ENCODE data around the gene SERPINA1.
"Not testable (repeated sequence)": the region's sequence is repeated elsewhere in the genome, so short reads cannot be mapped to it uniquely, and the experiment has no call there.

Gene SERPINA1

DNA sequence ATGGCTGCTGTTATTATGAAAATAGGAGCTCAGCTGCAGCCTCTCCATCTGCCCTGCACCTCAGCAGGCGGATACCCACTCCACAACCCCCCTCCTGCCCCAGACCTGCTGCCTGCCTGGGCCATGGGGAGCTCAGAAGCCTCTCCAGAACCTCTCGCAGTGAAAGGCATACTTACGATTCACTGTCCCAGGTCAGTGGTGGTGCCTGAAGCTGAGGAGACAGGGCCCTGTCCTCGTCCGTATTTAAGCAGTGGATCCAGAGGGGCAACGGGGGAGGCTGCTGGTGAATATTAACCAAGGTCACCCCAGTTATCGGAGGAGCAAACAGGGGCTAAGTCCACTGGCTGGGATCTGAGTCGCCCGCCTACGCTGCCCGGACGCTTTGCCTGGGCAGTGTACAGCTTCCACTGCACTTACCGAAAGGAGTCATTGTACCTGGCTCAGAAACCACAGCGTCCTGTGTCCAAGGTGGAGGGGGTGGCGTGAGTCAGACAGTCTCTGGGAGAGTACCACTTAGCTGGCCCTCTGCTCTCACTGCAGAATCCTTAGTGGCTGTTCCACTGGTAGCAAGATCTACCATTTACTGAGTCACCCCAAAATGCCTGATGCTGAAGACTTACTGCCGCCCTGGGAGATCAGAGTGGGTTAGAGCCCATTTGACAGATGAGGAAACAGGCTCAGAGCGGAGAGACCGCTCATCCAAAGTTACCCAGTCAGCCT is at the start of gene SERPINA1:
TSS of gene SERPINA1 (minus strand) at position 219 of the 720 bp plus-strand sequence. CDS start 5,365 bp downstream, outside the sequence.
- no peak for DNase-seq (ENCODE audit: low read depth in 2 of 2)

DNA sequence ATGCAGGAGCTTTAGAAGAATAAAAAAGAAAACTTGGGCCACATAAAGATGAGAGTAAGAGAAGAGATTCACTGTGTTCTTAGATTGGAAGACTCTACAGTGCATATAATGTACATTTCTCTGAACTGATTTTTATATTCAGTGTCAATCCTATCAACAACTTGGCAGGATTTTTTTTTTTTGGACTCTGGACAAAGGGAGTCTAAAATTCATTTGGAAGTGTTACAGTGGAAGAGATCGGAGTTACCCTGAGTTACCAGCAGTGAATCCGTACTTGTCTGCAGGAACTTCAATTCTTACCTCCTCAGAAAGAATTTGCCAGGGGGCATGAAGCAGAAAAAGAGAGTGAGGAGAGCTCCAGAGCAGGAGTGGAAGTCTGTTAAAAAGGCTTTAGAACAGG is 40.2 kb upstream of the SERPINA1 start:
- no peak for DNase-seq (ENCODE audit: low read depth in 2 of 2)

DNA sequence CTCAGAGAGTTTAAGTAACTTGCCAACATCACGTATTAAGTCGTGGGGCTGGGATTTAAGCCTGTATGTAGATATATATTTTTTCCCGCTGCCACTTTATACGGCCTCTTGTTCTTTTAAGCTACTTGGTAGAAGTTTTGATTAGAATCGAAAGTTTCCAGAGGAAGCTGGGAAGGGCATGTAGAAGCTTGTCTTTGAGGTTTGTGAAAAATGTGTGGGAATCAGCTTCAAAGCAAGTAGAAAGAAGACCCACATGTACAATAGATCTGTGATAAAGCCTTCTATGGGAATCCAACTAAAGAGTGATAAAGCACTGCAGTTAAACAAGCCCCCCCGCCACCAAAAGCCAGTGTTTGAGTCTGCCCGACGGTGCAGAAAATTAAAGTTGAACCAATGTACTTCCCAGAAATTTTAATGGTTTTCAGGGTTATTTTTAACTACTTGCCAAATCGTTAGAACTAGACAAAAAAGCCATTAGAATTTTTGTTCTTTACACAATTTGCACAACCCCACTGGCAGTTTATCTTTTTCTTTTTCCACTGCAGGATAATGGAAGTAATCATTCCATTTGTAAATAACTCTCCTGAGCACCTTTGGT is 38.7 kb upstream of the SERPINA1 start:
- no peak for DNase-seq (ENCODE audit: low read depth in 2 of 2)

DNA sequence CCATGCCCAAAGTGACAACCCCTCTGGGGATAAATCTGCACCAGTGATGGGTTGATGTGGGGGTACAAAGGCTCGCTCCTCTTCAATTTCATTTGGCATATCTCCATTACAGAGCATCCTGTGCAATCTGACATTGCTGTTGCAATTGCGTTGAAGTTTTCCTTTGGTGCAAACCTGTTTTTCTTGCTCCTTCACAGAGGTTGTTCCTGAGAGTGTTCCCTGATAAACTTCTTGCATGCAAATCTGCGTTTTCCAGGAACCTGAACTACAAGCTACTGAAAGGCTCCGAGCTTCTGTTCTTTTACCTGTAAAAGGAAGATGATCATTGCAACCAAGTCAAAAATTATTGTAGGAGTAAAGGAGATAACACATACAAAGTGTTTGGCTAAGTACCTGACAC is 38.1 kb upstream of the SERPINA1 start:
- DNase-seq (ENCODE audit: low read depth in 2 of 2) = no peak

DNA sequence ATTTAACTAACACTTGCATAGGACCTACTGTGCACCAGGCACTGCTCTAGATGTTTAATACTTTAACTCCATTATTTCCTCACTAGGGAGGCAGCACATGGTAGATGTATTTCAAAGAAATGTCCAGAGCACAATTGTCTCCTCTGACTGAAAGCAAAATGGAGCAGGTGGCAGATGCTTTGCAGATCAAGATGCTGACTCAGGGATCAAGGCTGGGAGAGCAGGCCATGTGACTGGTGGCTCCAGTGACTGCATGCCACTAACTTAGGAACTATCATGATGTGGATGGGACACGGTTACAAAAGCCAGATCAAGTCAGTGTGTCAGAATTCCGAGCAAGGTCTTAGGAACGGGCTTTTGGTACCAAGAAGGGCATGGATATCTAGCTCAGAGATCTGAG is 36.0 kb upstream of the SERPINA1 start:
- no peak for DNase-seq (ENCODE audit: low read depth in 2 of 2)

DNA sequence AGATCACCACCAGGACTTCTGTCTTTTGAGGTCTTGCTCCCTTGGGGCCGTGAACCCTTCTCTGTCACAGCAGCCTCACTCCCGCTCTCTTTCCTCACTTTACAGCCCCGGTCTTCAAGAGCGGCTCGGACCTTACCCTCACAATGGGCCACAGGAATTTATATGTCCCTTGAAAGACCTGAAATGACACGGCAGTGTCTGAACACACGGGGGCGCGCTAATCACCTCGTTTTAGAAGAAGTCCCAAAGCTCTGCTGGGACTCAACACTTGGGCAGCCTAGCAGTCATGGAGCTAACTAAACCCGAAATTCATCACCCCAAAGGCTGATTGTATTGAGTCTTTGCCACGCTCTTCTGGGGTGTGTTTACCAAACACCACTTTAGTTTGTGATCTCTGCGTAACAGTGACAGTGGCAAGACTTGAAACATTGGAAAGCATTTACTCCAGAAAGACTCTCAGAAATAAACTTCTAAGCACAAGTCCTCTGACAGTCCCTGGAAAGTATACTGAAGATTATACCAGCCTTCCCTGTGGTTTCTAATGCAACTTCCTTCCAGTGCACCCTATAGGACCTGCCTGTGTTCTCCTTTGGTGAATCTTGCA is 35.2 kb upstream of the SERPINA1 start:
- DNase-seq (ENCODE audit: low read depth in 2 of 2) = peak in 1 of 2 donors; percentile 10

DNA sequence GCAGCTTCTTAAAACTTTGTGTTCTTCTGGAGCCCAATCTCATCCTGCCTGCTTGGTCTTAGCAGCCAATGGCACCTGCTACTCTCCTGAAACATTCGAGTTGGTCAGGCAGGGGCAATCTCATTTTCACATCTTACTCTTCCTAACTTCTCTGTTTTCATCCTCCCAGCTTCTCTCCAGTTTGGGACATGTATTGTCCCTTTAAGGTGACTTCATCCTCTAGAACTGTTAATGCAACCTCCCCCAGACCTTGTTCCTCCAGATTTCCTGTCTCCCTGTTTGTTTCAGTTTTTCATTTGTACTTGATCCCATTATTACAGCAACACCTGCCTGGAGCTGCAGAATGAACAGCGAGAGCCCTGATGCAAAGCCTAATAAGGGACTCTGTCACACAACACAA is 32.9 kb upstream of the SERPINA1 start:
- no peak for DNase-seq (ENCODE audit: low read depth in 2 of 2)

DNA sequence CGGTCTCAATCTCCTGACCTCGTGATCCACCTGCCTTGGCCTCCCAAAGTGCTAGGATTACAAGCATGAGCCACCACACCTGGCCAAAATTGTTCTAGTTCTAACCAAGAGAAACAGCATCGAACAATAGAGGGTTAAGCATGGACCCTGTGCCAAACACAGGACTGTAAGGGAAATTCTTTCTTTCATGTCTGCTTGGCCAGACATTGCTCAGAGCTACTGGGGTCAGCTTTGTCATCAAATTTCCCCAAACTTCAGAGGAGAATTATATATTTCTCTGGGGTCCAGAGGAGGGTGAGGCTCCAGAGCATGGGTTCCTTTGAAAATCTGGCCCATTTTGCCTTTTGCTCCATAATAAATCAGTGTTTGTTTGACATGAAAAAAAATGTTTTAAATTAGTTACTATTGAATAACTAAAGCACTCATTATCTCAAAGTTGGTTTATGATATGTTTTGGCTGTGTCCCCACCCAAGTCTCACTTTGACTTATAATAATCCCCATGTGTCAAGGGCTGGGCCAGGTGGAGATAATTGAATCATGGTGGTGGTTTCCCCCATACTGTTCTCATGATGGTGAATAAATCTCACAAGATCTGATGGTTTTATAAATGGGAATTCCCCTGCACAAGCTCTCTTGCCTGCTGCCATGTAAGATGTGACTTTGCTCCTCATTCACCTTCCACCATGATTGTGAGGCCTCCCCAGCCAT is 29.2 kb upstream of the SERPINA1 start:
- not testable (repeated sequence) for DNase-seq (ENCODE audit: low read depth in 2 of 2)

DNA sequence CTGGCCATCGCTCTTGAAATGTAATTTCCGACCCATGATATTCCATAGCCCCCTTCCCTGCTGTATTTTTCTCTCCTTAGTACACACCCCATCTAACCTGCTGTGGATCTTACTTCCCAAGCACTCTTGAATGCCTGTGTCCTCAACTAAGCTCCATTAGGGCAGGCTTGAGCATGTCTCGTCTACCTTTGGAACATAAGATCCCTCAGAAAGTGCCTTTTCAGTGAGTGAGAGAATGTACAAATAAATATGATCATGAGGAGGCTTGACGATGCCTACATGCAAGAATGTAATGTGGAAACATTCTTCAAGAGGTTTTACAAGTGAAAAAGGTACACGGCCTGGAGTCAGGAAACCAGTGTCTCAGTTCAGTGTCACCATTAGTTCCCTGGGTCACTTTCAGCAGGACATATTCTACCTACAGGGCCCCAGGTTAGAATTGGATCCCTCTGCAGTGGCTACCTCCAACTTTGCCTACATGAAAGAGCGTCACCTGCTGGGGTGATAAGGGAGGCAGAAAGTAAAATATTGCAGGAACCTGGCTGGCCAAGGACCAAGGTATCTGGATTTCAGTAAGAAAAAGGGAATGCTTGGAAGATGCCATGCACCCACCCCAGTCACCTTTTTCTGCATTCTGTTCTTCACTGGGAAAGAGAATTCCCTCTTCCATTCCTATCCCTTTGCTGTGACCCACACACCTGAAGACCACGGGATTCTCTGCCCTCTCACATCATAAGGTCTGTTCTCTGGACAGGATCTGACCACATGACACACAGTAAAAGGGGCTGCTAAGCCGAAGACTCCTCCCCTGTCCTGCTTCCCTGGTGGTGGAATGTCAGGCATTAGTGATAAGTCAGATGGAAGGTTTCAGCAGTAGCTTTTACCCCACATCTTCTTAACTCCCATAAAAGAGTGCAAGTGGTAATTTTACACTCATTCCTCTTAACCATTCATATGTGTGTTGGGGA is 24.6 kb upstream of the SERPINA1 start:
- DNase-seq (ENCODE audit: low read depth in 2 of 2) = no peak

DNA sequence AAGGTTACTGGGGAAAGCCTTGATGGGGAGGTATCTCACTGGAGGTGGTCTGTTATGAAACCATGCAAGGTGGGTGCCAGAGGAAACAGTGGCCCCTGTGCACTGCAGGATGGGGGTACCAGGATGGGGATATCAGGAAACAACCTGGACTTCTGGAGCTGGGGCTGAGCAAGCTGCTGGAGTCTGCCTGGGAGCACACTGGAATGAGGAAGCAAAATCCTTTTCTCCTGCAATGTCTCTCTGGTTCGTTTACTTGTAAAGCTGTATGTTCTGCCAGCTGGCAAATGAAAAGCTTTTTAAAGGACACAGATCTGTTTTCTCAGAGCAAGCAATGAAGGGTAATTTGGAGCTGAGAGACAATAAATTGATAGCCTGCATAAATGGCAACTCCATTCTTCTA is 23.2 kb upstream of the SERPINA1 start:
- no peak for DNase-seq (ENCODE audit: low read depth in 2 of 2)

DNA sequence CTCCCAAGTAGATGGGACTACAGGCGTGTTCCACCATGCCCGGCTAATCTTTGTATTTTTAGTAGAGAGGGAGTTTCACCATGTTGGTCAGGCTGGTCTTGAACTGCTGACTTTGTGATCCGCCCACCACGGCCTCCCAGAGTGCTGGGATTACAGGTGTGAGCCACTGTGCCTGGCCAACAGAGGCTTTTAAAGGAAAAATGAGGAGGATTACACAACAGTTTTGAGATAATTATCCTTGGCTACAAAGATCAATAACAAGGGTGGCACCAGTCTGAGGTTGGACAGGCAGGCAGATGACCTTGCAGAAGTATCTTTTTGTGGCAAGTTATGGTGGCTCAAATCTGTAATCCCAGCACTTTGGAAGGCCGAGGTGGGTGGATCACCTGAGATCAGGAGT is 21.0 kb upstream of the SERPINA1 start:
- not testable (repeated sequence) for DNase-seq (ENCODE audit: low read depth in 2 of 2)

DNA sequence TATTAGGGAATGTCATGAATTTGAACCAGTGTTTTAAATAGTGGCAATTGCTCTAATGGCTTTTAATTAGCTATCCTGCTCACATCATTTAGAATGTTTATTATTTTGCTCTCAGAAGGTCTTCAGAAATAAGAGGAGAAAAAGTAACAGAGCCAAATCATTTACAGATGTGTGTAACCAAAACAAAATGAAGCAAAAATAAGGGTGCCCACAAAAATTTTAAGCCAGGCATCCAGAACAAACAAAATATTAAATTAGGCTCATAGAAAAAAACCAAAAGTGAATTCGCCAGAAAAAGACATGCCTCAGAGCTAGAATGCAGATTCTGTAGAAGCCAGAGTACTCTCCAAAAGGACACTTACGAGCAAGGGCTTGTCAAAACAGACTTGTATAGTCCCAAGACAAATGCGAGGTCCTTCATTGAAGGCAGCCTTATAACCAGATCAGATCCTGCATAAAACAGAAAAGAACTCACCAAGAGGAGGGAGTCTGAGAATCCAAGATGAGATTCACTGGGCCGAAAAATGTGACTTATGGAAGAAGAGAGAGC is 20.2 kb upstream of the SERPINA1 start:
- no peak for DNase-seq (ENCODE audit: low read depth in 2 of 2)

DNA sequence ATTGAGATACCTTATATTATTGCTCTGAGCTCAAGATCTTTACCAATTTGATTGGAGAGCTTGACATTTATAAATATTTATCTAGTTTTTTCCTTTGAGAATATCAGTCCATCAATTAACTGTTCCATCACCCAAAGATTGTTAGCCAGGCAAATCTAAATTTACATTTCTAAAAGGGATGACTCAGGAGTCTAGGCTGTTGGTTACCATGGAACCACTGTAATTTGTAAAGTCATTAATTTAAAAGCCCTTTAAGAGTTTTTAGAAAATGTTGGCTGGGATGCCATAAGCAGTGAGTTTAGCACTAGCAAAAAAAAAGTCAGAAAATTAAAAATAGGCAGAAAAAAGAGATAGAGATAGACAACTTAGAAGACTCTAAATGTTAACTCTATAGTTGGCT is 19.5 kb upstream of the SERPINA1 start:
- DNase-seq (ENCODE audit: low read depth in 2 of 2) = no peak

DNA sequence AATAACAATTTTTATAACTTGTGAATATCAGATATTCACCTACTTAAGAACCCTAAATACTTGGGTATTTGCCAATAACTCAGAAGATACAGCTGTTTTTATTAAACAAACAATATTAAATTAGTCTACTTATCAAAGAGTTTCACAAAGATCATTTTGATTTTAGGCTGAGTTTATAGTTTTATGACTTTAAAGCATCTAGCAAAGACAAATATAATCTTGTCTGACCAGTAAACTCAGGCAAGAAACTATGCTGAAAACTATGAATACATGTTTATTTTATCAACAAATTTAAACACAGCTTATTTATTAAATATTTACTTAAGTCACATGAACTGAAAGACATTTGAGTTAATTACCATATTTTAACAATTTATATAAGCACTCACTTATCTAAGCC is 18.5 kb upstream of the SERPINA1 start:
- DNase-seq (ENCODE audit: low read depth in 2 of 2) = no peak

DNA sequence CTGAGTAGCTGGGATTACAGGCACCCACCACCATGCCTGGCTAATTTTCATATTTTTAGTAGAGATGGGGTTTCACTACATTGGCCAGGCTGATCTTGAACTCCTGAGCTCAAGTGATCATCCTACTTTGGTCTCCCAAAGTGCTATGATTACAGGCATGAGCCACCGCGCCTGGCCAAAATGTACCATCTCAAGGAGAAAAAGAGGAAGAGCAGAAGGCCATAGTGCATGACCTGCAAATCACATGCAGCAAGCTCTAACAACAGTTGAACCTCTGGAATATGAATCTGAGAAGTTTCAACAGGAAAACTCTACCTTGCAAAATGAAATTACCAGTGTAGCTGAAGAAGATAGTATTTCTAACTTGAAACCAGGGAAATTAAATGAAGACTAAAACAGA is 17.1 kb upstream of the SERPINA1 start:
- no peak for DNase-seq (ENCODE audit: low read depth in 2 of 2)

DNA sequence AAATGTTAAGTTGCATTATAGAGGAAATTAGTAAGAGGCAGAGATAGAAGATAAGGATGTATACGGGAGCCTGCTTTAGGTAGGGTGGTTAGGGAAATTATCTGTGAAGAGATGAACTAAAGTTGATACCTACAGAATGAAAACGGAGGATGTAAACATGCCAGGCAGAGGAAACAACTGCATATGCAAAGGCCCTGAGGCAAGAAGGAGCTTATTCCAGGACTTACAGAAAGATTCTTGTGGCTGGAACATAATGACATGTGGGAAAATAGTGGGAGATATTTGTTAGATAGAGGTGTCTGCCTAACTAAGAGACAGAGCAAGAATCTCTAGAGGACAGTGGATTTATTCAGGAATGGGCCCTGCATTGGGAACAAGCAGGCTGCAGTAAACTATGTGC is 16.2 kb upstream of the SERPINA1 start:
- no peak for DNase-seq (ENCODE audit: low read depth in 2 of 2)

DNA sequence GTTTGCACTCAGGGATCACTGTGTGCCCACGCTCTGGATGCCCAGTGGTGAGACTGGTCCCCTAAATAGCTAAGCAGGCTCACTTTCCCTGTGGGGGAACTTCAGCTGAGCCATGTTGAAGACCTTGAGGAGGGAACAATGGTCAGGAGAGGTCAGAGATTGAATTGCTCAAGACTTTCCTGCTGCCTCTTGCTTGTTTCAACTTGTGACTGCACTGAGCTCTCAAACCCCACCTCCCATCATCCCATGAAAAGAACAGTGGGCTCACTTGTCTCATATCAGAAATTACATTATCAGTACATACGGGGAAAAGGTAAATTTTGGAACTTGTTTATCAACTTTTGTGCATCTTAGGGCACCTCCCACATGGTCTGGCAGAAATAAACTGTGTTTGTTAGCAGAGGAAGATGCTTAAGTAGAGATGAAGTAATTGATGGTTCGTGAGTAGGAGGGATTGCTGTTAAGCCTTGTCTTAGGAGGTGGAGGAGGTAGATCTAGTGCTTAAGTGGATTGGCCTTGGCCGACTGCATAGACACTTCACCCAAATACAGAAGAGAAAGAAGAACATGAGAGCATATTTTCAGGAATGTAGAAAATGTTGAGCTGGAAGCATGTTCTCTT is 15.0 kb upstream of the SERPINA1 start:
- no peak for DNase-seq (ENCODE audit: low read depth in 2 of 2)

DNA sequence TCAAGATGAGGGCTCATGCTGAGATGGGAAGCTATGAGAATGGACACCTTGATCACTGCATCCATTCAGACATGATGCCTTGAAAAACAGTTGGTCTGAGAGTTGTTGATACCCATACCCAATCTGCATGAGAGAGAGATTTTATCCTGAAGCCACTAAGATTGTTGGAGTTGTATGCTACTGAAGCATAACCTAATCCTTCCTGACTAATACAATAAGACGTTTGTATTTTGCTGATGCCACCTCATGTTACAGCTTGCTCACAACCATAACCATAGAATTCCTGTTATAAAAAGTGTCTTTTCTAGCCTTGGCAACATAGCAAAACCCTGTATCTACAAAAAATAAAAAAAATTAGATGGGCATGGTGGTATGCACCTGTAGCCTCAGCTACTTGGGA is 12.7 kb upstream of the SERPINA1 start:
- no peak for DNase-seq (ENCODE audit: low read depth in 2 of 2)

DNA sequence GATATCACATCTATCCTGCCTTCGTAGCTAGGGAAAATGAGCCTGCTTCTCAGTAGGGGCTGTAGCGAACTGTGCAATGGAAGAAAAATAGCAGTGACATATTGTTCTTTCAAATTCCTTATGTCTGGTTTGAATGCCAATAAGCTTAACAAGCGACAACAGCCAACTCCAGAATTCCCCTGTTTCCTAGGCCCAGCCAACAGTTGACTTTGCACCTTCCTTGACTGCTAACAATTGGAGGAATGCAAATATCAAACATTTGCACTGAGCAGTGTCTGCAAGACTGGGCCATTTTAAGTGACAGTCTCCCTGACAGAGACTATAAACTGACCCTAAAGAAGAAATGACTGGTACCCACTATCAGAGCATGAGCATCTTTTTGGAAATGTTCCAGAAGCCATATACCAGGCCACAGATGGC is 12.0 kb upstream of the SERPINA1 start:
- DNase-seq (ENCODE audit: low read depth in 2 of 2) = no peak

DNA sequence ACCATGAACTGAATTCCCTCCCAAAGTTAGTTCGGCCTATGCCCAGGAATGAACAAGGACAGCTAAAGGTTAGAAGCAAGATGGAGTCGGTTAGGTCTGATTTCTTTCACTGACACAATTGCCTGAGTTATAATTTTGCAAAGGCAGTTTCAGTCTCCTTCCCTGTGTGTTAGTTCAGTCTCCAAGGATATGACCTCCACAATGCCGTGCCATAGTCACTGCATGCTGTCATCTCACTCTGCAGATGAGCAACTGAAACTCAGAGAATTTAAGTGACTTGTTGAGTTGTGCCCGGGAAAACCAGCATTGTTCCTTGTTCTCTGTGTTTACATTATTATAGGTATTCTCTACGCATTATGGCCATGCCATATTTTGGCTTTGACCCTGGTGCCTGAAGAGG is 10.1 kb upstream of the SERPINA1 start:
- DNase-seq (ENCODE audit: low read depth in 2 of 2) = no peak

DNA sequence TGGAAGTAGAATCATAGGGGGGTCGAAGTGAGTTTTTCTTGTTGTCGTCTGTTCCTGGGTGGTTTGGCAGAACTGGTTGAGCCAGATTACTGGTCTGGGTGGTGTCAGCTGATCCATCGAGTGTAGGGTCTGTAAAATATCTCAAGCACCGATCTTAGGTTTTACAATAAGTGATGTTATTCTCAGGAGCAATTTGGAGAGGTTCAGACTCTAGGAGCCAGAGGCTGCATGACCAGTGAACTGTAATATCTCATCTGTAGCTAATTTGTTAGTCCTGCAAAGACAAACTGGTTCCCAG is 9.7 kb upstream of the SERPINA1 start:
- DNase-seq (ENCODE audit: low read depth in 2 of 2) = no peak
